Neural cell (in vitro differentiated cells): ENCODE data around the gene NLRC5.

Source experiments
- MXI1 ChIP-seq: fragments of 450-650 bp; conservative IDR thresholded peaks from 2 replicates; pipeline ENCODE4 v1.6.1; 2014; ENCODE audit warnings: antibody characterized with exemption, mild to moderate bottlenecking; ENCODE audit not compliant: poor library complexity, severe bottlenecking
- POLR2AphosphoS5 ChIP-seq: IDR thresholded peaks from 2 replicates; pipeline ENCODE4 v1.6.1; 2012
- SMC3 ChIP-seq: fragments of 450-650 bp; conservative IDR thresholded peaks from 2 replicates; pipeline ENCODE4 v1.6.1; 2014; ENCODE audit warnings: antibody characterized with exemption, mild to moderate bottlenecking, moderate library complexity; ENCODE audit not compliant: poor library complexity
- TF ChIP-seq, protein P1 (sequence below): fragments of 450-650 bp; IDR thresholded peaks from 2 replicates; pipeline ENCODE4 v1.5.1; 2014; ENCODE audit warnings: antibody characterized with exemption, mild to moderate bottlenecking, moderate library complexity; ENCODE audit not compliant: poor library complexity, severe bottlenecking
- TF ChIP-seq, protein P2 (sequence below): IDR thresholded peaks from 2 replicates; pipeline ENCODE4 v1.6.1; 2012; ENCODE audit warnings: borderline replicate concordance

DNA sequence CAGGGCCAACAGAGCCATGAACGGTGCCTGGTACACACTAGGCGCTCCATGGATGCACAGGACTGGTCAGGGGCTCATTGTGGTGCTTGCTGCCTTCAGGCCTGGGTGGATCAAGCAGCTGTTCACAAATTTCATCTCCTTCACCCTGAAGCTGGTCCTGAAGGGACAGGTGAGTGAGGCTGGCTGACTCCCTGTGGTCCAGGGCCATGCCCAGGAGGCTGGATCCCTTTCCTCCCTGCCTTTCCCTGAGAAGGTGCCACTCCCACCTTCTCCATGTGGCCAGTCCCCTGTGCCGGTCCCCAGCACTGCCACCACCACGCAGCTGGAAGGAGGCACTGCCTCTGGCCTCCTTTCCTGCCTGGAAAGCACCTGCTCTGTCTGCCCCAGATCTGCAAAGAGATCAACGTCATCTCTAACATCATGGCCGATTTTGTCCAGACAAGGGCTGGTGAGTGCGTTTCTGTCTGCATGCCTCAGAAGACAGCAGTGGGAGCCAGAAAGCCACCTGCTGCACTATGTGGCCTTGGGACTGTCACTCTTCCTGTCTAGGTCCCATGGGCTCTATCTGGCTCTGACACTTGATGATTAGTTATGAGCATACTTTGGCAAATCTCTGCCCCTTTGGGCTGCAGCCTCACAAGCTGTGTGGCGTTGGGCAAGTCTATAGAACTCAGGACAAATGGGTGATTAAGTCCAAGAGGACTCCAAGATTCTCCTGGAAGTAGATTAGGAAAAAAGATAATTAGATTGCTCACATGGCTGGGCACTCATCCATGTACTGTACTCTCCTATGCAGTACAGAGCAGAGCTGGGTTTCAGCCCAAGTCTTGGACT, 18.2 kb upstream of the NLRC5 start:
- TF ChIP-seq, protein P1, sequence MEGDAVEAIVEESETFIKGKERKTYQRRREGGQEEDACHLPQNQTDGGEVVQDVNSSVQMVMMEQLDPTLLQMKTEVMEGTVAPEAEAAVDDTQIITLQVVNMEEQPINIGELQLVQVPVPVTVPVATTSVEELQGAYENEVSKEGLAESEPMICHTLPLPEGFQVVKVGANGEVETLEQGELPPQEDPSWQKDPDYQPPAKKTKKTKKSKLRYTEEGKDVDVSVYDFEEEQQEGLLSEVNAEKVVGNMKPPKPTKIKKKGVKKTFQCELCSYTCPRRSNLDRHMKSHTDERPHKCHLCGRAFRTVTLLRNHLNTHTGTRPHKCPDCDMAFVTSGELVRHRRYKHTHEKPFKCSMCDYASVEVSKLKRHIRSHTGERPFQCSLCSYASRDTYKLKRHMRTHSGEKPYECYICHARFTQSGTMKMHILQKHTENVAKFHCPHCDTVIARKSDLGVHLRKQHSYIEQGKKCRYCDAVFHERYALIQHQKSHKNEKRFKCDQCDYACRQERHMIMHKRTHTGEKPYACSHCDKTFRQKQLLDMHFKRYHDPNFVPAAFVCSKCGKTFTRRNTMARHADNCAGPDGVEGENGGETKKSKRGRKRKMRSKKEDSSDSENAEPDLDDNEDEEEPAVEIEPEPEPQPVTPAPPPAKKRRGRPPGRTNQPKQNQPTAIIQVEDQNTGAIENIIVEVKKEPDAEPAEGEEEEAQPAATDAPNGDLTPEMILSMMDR: no peak
- TF ChIP-seq POLR2AphosphoS5 (no peak), MXI1 (no peak), SMC3 (no peak)
- TF ChIP-seq, protein P2, sequence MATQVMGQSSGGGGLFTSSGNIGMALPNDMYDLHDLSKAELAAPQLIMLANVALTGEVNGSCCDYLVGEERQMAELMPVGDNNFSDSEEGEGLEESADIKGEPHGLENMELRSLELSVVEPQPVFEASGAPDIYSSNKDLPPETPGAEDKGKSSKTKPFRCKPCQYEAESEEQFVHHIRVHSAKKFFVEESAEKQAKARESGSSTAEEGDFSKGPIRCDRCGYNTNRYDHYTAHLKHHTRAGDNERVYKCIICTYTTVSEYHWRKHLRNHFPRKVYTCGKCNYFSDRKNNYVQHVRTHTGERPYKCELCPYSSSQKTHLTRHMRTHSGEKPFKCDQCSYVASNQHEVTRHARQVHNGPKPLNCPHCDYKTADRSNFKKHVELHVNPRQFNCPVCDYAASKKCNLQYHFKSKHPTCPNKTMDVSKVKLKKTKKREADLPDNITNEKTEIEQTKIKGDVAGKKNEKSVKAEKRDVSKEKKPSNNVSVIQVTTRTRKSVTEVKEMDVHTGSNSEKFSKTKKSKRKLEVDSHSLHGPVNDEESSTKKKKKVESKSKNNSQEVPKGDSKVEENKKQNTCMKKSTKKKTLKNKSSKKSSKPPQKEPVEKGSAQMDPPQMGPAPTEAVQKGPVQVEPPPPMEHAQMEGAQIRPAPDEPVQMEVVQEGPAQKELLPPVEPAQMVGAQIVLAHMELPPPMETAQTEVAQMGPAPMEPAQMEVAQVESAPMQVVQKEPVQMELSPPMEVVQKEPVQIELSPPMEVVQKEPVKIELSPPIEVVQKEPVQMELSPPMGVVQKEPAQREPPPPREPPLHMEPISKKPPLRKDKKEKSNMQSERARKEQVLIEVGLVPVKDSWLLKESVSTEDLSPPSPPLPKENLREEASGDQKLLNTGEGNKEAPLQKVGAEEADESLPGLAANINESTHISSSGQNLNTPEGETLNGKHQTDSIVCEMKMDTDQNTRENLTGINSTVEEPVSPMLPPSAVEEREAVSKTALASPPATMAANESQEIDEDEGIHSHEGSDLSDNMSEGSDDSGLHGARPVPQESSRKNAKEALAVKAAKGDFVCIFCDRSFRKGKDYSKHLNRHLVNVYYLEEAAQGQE: no peak
